BJ (cell line): ENCODE measurements around the gene ANKRD23. TPM values are rescaled to one million over a fixed set of nuclear protein-coding genes. Genes with fewer than 3 reads are reported as not detected.

Experiments
- CTCF ChIA-PET: fragments of 350-600 bp; formaldehyde crosslinking; extraction: SDS; loops from one replicate; lab custom pipeline; 2021; ENCODE audit warnings: antibody characterized with exemption, inconsistent platforms; lab: Yijun Ruan, JAX
- POLR2A ChIA-PET: fragments of 300-600 bp; sonication (Branson Sonifier 250); formaldehyde crosslinking; extraction: SDS; loops from one replicate; lab custom pipeline; 2021; ENCODE audit warnings: antibody characterized with exemption; lab: Charles Lee
- DNase-seq: peaks from one replicate; pipeline ENCODE4 v3.0.0-alpha.2; 2011; ENCODE audit warnings: low read depth
- H3K27me3 ChIP-seq: 2 replicates; pipeline ENCODE4 v1.6.0; 2011; ENCODE audit warnings: low read length; ENCODE audit not compliant: control insufficient read depth, insufficient read depth
- H3K36me3 ChIP-seq: 2 replicates; pipeline ENCODE4 v1.5.1; 2011; ENCODE audit warnings: low read length; ENCODE audit not compliant: control insufficient read depth, insufficient read depth
- H3K4me3 ChIP-seq: 2 replicates; pipeline ENCODE4 v1.5.1; 2011; ENCODE audit warnings: low read depth, mild to moderate bottlenecking, control low read depth, low read length
- polyA plus RNA-seq: library from polyadenylated mRNA; depleted of rRNA; stranded (reverse); fragments of >200 nt; gene quantifications from 2 replicates; pipeline ENCODE4 v1.2.3, GENCODE V29; 2011
- TF ChIP-seq, protein P1 (sequence below): IDR thresholded peaks from 2 replicates; pipeline ENCODE4 v1.5.1; 2011; ENCODE audit warnings: low read depth, mild to moderate bottlenecking, control low read depth, inconsistent platforms, low read length, moderate library complexity; ENCODE audit not compliant: insufficient read depth

Gene ANKRD23
- polyA plus RNA-seq, 1 experiment = 1.4 TPM

DNA sequence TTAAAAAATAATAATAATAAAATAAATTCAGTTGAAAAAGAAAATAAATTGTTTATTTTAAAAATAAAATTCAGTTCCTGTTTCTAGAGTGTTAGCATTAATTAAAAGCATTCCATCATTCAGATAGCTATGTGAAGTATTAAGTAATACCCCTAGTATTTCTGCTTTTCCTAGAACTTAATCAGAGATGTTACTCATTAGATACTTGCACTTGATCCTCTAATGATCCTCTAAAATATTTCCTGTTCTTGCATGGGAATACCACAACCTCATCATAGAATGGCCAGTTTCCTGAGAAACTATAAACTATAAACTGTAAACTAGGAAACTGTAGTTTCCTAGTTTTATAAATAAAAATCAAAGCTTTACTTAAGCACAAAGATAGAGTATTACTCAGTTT lies 38.8 kb downstream of the ANKRD23 start:
- peaks cover 4% of the 10 kb centered on the region; the same call in 1 of the 2 replicates for H3K36me3 ChIP-seq
- ChIA-PET POLR2A (interaction anchor here (0.6 to 0.7 kb wide), 2 partner anchors 11 to 17 kb away, joined by 3 read pairs; partner anchors contain the start of gene CNNM3), CTCF (interaction anchor here (0.7 kb wide), 1 partner anchor 19 kb away, joined by 4 read pairs; no protein-coding TSS in a partner anchor)
- H3K4me3 ChIP-seq = no peak overlapping the region
- TF ChIP-seq, protein P1, sequence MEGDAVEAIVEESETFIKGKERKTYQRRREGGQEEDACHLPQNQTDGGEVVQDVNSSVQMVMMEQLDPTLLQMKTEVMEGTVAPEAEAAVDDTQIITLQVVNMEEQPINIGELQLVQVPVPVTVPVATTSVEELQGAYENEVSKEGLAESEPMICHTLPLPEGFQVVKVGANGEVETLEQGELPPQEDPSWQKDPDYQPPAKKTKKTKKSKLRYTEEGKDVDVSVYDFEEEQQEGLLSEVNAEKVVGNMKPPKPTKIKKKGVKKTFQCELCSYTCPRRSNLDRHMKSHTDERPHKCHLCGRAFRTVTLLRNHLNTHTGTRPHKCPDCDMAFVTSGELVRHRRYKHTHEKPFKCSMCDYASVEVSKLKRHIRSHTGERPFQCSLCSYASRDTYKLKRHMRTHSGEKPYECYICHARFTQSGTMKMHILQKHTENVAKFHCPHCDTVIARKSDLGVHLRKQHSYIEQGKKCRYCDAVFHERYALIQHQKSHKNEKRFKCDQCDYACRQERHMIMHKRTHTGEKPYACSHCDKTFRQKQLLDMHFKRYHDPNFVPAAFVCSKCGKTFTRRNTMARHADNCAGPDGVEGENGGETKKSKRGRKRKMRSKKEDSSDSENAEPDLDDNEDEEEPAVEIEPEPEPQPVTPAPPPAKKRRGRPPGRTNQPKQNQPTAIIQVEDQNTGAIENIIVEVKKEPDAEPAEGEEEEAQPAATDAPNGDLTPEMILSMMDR = no peak
- H3K27me3 ChIP-seq = no peaks in the 10 kb centered on the region
- no peak for DNase-seq

DNA sequence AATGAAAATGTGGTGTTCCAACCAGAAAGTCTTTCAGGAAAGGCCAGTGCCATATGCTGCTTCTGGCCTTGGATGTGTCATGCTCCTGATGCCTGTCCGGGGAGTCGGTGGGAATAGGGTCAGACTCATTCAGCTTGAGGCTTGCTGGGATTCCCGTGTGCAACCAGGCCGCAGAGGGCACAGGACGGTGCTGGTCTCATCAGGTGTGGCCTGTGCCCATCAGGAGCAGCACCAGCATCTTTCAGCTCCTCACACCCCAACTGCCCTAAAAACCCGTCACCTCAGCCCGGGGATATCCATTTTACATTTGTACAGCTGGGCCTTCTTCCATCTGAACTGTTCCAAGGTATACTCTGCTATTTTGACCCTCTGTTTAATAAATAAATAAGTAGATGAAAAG lies 41.1 kb downstream of the ANKRD23 start:
- DNase-seq = no peak
- ChIA-PET CTCF (interaction anchor here (0.6 to 1.1 kb wide), 3 partner anchors 46 to 240 kb away, joined by 3 to 4 read pairs (median 3); no protein-coding TSS in a partner anchor), POLR2A (no interaction called here)
- Histone ChIP-seq H3K36me3 (peaks cover 6% of the 10 kb centered on the region; the same call in 1 of the 2 replicates), H3K4me3 (no peak overlapping the region), H3K27me3 (no peaks in the 10 kb centered on the region)
- TF ChIP-seq, protein P1 = no peak

DNA sequence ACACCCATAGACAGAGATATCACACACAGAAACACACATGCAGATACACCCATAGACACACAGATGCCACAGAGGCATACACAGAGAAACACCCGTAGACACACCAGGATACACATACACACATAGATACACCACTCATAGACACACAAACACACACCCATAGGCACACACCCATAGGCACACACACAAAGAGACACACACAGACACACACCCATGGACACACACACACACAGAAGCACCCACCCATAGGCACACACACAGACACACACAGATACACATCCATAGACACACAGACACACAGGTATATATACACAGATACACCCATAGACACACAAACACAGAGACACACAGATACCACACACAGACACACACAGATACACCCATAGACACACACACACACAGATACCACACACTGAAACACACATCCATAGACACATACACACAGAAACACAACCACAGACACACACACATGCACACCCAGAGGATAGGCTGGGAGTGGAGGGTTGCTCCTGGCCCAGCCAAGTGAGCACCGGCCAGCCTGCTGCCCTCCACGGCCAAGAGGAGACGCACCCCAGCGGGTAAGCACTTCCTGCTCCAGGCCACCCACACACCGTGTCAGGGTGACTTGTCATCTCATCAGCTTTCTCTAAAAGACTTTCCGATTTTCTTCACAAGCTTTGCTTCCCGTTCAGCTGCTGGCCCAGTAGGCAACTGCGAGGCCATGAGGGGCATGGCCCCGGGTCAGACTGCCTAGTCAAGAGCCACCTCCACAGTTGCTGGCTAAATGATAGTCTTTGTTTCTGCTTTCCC lies 41.8 kb downstream of the ANKRD23 start:
- POLR2A ChIA-PET = no interaction called here
- DNase-seq = no peak

DNA sequence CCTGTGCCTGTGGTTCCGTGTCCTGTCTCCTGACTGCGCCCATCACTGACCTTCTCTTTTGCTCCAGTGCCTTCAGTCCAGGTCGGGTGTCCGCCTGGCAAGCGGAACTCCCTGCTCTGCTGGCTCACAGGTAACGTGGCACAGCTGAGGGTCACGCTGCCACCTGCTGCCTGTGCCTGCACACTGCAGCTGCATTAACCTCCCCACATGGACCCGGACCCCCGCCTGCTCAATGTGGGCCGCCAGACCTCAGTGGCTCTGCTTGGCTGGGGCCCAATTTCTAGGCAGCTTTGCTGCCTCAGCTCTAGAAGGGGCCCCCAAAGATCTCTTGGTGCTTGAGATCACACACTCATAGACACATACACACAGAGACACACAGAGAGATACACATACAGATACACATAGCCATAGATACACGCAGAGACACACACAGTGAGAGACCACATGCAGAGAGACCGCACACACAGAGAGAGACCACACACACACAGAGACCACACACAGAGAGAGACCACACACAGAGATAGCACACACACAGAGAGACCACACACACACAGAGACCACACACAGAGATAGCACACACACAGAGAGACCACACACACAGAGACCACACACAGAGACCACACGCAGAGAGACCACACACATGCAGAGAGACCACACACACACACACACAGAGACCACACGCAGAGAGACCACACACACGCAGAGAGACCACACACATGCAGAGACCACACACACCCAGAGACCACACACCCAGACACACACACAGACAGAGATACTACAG lies 42.6 kb downstream of the ANKRD23 start:
- TF ChIP-seq, protein P1 = peak; percentile 86
- no peak for DNase-seq
- ChIA-PET POLR2A (no interaction called here), CTCF (interaction anchor here (0.6 to 2.3 kb wide), 13 partner anchors 9 to 392 kb away, joined by 3 to 22 read pairs (median 4); no protein-coding TSS in a partner anchor)
- Histone ChIP-seq H3K4me3 (no peak overlapping the region), H3K27me3 (no peaks in the 10 kb centered on the region), H3K36me3 (peaks cover 6% of the 10 kb centered on the region; the same call in 1 of the 2 replicates)

More for the DNA sequence above, 41.8 kb downstream of the ANKRD23 start:
- CTCF ChIA-PET = interaction anchor here (0.6 to 2.0 kb wide), 4 partner anchors 8 to 239 kb away, joined by 3 to 11 read pairs (median 4); no protein-coding TSS in a partner anchor
- TF ChIP-seq, protein P1 = no peak
- Histone ChIP-seq H3K36me3 (peaks cover 6% of the 10 kb centered on the region; the same call in 1 of the 2 replicates), H3K27me3 (no peaks in the 10 kb centered on the region), H3K4me3 (no peak overlapping the region)
